ENCODE data around the gene DAGLB. TPM values are rescaled to one million over a fixed set of nuclear protein-coding genes. Genes with fewer than 3 reads are reported as not detected.

Gene DAGLB
- total RNA-seq, result 10 to 100 TPM; 21.6 to 22.2 TPM

GRCh38 chr7:6447581-6448199 is at the start of gene DAGLB:
TSS of gene DAGLB (minus strand) at chr7:6447954. CDS start at chr7:6447842, 112 bp downstream.
- H3K36me3 Mint-ChIP-seq, result peaks cover 19% of the 10 kb centered on the region
- CTCF ChIA-PET, result interaction anchor here (0.6 to 1.6 kb wide), 13 partner anchors 8 to 1530 kb away, joined by 3 to 7 read pairs (median 4); no protein-coding TSS in a partner anchor
- no peaks in the 10 kb centered on the region for H3K27me3 Mint-ChIP-seq
- peak; percentile 95 for ATAC-seq
- H3K9me3 Mint-ChIP-seq (ENCODE audit: low read depth), result no peaks in the 10 kb centered on the region
- DNase-seq, result peak; percentile 95
- peak within 1 kb of the TSS; percentile 94 for H3K4me3 Mint-ChIP-seq
- H3K27ac Mint-ChIP-seq, result peak within 1 kb of the TSS; percentile 91
- H3K4me1 Mint-ChIP-seq, result peaks cover 31% of the 10 kb centered on the region

GRCh38 chr7:6497637-6497905 is 49.8 kb upstream of the DAGLB start:
- Mint-ChIP-seq H3K4me3 (no peak overlapping the region), H3K27me3 (peaks cover 3% of the 10 kb centered on the region), H3K4me1 (no peaks in the 10 kb centered on the region), H3K9me3 (ENCODE audit: low read depth) (no peaks in the 10 kb centered on the region), H3K36me3 (no peaks in the 10 kb centered on the region), H3K27ac (no peak overlapping the region)
- no peak for DNase-seq
- ATAC-seq, result no peak
- CTCF ChIA-PET, result no interaction called here

GRCh38 chr7:6496842-6497636 is 49.3 kb upstream of the DAGLB start:
- Mint-ChIP-seq H3K27ac (no peak overlapping the region), H3K9me3 (ENCODE audit: low read depth) (no peaks in the 10 kb centered on the region), H3K4me3 (no peak overlapping the region), H3K4me1 (no peaks in the 10 kb centered on the region), H3K27me3 (peaks cover 3% of the 10 kb centered on the region), H3K36me3 (no peaks in the 10 kb centered on the region)
- CTCF ChIA-PET, result no interaction called here
- ATAC-seq, result no peak
- no peak for DNase-seq

- Mint-ChIP-seq H3K9me3 (ENCODE audit: low read depth) (no peaks in the 10 kb centered on the region), H3K4me3 (no peak overlapping the region), H3K27me3 (peaks cover 3% of the 10 kb centered on the region), H3K36me3 (no peaks in the 10 kb centered on the region), H3K4me1 (no peaks in the 10 kb centered on the region), H3K27ac (no peak overlapping the region)
- CTCF ChIA-PET, result interaction anchor here (0.7 to 1.1 kb wide), 3 partner anchors 20 to 32 kb away, joined by 3 read pairs; no protein-coding TSS in a partner anchor
- DNase-seq (no peak), ATAC-seq (no peak)
These were observed 48.0 kb upstream of the DAGLB start for GRCh38 chr7:6495597-6496262.

GRCh38 chr7:6494365-6494764 is 46.6 kb upstream of the DAGLB start:
- H3K36me3 Mint-ChIP-seq, result no peaks in the 10 kb centered on the region
- H3K4me1 Mint-ChIP-seq, result no peaks in the 10 kb centered on the region
- H3K4me3 Mint-ChIP-seq, result no peak overlapping the region
- H3K9me3 Mint-ChIP-seq (ENCODE audit: low read depth), result no peaks in the 10 kb centered on the region
- H3K27me3 Mint-ChIP-seq, result peaks cover 3% of the 10 kb centered on the region
- no peak overlapping the region for H3K27ac Mint-ChIP-seq
- CTCF ChIA-PET, result no interaction called here
- no peak for DNase-seq
- no peak for ATAC-seq

GRCh38 chr7:6491194-6491593 is 43.4 kb upstream of the DAGLB start:
- Mint-ChIP-seq H3K36me3 (no peaks in the 10 kb centered on the region), H3K9me3 (ENCODE audit: low read depth) (no peaks in the 10 kb centered on the region), H3K4me3 (no peak overlapping the region), H3K4me1 (no peaks in the 10 kb centered on the region), H3K27me3 (peaks cover 3% of the 10 kb centered on the region), H3K27ac (no peak overlapping the region)
- CTCF ChIA-PET, result no interaction called here
- ATAC-seq (no peak), DNase-seq (no peak)

- H3K4me3 Mint-ChIP-seq, result no peak overlapping the region
- no peak for ATAC-seq
- peaks cover 3% of the 10 kb centered on the region for H3K27me3 Mint-ChIP-seq
- H3K36me3 Mint-ChIP-seq, result no peaks in the 10 kb centered on the region
- H3K9me3 Mint-ChIP-seq (ENCODE audit: low read depth), result no peaks in the 10 kb centered on the region
- H3K4me1 Mint-ChIP-seq, result peaks cover 4% of the 10 kb centered on the region
- no peak overlapping the region for H3K27ac Mint-ChIP-seq
- no peak for DNase-seq
- CTCF ChIA-PET, result interaction anchor here (0.6 kb wide), 1 partner anchor 685 kb away, joined by 3 read pairs; no protein-coding TSS in a partner anchor
These were observed 41.9 kb upstream of the DAGLB start for GRCh38 chr7:6489612-6490011.

- Mint-ChIP-seq H3K4me1 (peaks cover 15% of the 10 kb centered on the region), H3K36me3 (peaks cover 6% of the 10 kb centered on the region), H3K27ac (no peak overlapping the region), H3K9me3 (ENCODE audit: low read depth) (no peaks in the 10 kb centered on the region), H3K4me3 (no peak overlapping the region), H3K27me3 (no peaks in the 10 kb centered on the region)
- CTCF ChIA-PET, result no interaction called here
- DNase-seq (no peak), ATAC-seq (no peak)
These were observed 39.4 kb upstream of the DAGLB start for GRCh38 chr7:6487184-6487545.

GRCh38 chr7:6486438-6487183 is 38.9 kb upstream of the DAGLB start:
- Mint-ChIP-seq H3K4me1 (peaks cover 18% of the 10 kb centered on the region), H3K27me3 (no peaks in the 10 kb centered on the region), H3K4me3 (no peak overlapping the region), H3K9me3 (ENCODE audit: low read depth) (no peaks in the 10 kb centered on the region), H3K27ac (no peak overlapping the region), H3K36me3 (peaks cover 7% of the 10 kb centered on the region)
- ATAC-seq, result no peak
- DNase-seq, result no peak
- CTCF ChIA-PET, result interaction anchor here (1.0 kb wide), 1 partner anchor 29 kb away, joined by 3 read pairs; no protein-coding TSS in a partner anchor

GRCh38 chr7:6482743-6483119 is 35.0 kb upstream of the DAGLB start:
- DNase-seq (no peak), ATAC-seq (no peak)
- Mint-ChIP-seq H3K27me3 (no peaks in the 10 kb centered on the region), H3K4me1 (peaks cover 54% of the 10 kb centered on the region), H3K9me3 (ENCODE audit: low read depth) (no peaks in the 10 kb centered on the region), H3K36me3 (peaks cover 26% of the 10 kb centered on the region), H3K27ac (peak overlapping the region; percentile 94), H3K4me3 (peak overlapping the region; percentile 95)
- CTCF ChIA-PET, result no interaction called here

- Mint-ChIP-seq H3K4me3 (peak overlapping the region; percentile 95), H3K36me3 (peaks cover 26% of the 10 kb centered on the region), H3K9me3 (ENCODE audit: low read depth) (no peaks in the 10 kb centered on the region), H3K4me1 (peaks cover 59% of the 10 kb centered on the region), H3K27ac (peak overlapping the region; percentile 47), H3K27me3 (no peaks in the 10 kb centered on the region)
- no peak for ATAC-seq
- DNase-seq, result no peak
- CTCF ChIA-PET, result no interaction called here
These were observed 34.6 kb upstream of the DAGLB start for GRCh38 chr7:6482307-6482706.

- no peak overlapping the region for H3K27ac Mint-ChIP-seq
These were observed 33.7 kb upstream of the DAGLB start for GRCh38 chr7:6481445-6481844.

GRCh38 chr7:6480323-6480660 is 32.5 kb upstream of the DAGLB start:
- Mint-ChIP-seq H3K4me1 (peaks cover 75% of the 10 kb centered on the region), H3K36me3 (peaks cover 26% of the 10 kb centered on the region), H3K27ac (peak overlapping the region; percentile 85), H3K27me3 (no peaks in the 10 kb centered on the region), H3K4me3 (no peak overlapping the region), H3K9me3 (ENCODE audit: low read depth) (no peaks in the 10 kb centered on the region)
- CTCF ChIA-PET, result no interaction called here
- DNase-seq (no peak), ATAC-seq (no peak)

More at GRCh38 chr7:6481445-6481844, 33.7 kb upstream of the DAGLB start:
- ATAC-seq, result no peak
- Mint-ChIP-seq H3K4me1 (peaks cover 67% of the 10 kb centered on the region), H3K27me3 (no peaks in the 10 kb centered on the region), H3K4me3 (peak overlapping the region; percentile 33), H3K9me3 (ENCODE audit: low read depth) (no peaks in the 10 kb centered on the region), H3K36me3 (peaks cover 26% of the 10 kb centered on the region)
- CTCF ChIA-PET, result no interaction called here
- DNase-seq, result no peak

All from activated CD8-positive, alpha-beta memory T cell treated with anti-CD3 and anti-CD28 coated beads, Interleukin-2, amount 10 ng/mL, durations not matched to agents 7 days and 5 days (primary cell).